ENCODE measurements around the gene COL6A2.

- TF ChIP-seq ETS1 (IDR thresholded peaks at IDR 0.05), result no peak
- TF ChIP-seq CTCF (conservative IDR thresholded peaks at IDR 0.05; ENCODE audit: low read depth in 2 of 2), result no peak
- TF ChIP-seq EZH2 (IDR thresholded peaks at IDR 0.05; ENCODE audit: low read depth, unreplicated experiment), result no peak
- no peak for TF ChIP-seq CREB1 (CRISPR knock-in tag; IDR thresholded peaks at IDR 0.05; ENCODE audit: low read depth)
- no peak for TF ChIP-seq POLR2AphosphoS5 (IDR thresholded peaks at IDR 0.05; ENCODE audit: low read depth)
- TF ChIP-seq EZH2phosphoT487 (IDR thresholded peaks at IDR 0.05; ENCODE audit: unreplicated experiment), result no peak
- TF ChIP-seq REST (IDR thresholded peaks at IDR 0.05; ENCODE audit: unreplicated experiment), result no peak
- no peak for TF ChIP-seq JUNB (IDR thresholded peaks at IDR 0.05; ENCODE audit: unreplicated experiment)
- no peak for TF ChIP-seq ZNF331 (CRISPR knock-in tag; IDR thresholded peaks at IDR 0.05; ENCODE audit: low read depth)
- no peak for TF ChIP-seq ZNF462 (CRISPR knock-in tag; IDR thresholded peaks at IDR 0.05)
Observed at GRCh38 chr21:46113497-46114176, 15.7 kb downstream of the COL6A2 start.

Data from GM23338 (cell line).